Upper lobe of left lung (tissue), 4 donors: Measurements from ENCODE around the gene IQSEC1.

ENCODE experiments used
- EP300 ChIP-seq, 4 donors: sonication (generic); formaldehyde crosslinking; IDR thresholded peaks; one replicate each; pipeline ENCODE4 v1.5.1; 2017; ENCODE audit warnings: antibody characterized with exemption in 4 of 4, control low read depth in 2 of 4
- TF ChIP-seq, protein P1 (sequence below), 6 experiments: fragments of 450-650 bp in 4 of 6; fragments of 200-600 bp in 2 of 6; sonication (generic) in 2 of 6; IDR thresholded peaks; one replicate each; pipeline ENCODE4 v1.5.1; 2016 to 2019; ENCODE audit warnings: antibody characterized with exemption in 6 of 6

DNA sequence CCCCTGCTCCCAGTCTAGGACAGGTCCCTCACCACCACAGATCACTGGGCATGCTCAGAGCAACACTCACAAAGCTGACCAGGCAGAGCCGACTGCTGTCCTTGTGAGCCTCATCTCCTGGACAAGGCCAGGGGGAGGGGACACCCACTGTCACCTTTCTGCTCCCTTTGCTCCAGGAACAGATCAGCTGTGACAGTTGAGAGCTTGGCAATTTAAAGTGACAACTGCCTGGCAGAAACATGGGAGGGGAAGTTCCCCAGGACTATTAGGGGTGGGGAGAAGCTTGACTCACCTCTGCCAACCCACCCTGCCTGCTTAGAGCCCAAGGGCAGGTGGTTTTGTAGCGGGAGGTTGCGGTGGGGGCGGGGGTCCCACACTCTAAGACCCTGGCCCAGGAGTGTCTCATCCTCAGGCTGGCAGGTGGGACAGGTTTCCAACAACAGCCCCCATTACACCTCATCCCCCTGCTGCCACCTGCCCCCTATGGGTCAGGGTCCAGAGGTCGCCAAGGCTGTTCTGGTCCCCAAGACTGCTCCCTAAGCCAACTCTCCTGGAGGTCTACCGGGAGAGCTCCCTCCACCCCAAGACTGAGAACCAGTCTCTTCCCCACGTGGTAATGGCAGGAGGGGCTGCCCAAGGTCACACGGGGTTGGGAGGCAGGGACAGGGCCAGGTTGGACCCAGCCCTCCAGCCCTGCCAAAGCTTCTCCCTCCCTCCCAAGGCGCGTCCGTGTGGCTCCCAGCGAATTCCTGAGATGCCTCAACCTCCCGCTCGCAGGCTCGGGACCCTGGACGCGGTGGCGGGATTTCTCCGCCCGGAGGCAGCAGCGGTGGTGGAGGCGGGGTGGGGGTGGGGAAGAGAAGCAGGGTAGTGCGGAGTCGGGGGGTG lies 80.4 kb downstream of the IQSEC1 start:
- TF ChIP-seq, protein P1, sequence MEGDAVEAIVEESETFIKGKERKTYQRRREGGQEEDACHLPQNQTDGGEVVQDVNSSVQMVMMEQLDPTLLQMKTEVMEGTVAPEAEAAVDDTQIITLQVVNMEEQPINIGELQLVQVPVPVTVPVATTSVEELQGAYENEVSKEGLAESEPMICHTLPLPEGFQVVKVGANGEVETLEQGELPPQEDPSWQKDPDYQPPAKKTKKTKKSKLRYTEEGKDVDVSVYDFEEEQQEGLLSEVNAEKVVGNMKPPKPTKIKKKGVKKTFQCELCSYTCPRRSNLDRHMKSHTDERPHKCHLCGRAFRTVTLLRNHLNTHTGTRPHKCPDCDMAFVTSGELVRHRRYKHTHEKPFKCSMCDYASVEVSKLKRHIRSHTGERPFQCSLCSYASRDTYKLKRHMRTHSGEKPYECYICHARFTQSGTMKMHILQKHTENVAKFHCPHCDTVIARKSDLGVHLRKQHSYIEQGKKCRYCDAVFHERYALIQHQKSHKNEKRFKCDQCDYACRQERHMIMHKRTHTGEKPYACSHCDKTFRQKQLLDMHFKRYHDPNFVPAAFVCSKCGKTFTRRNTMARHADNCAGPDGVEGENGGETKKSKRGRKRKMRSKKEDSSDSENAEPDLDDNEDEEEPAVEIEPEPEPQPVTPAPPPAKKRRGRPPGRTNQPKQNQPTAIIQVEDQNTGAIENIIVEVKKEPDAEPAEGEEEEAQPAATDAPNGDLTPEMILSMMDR (IDR thresholded peaks at IDR 0.05): no peak
- no peak for TF ChIP-seq EP300 (IDR thresholded peaks at IDR 0.05)
